Upper lobe of right lung (tissue), 1 donor: ENCODE measurements around the gene SEM1. TPM values are rescaled to one million over a fixed set of nuclear protein-coding genes. Genes with fewer than 3 reads are reported as not detected.

Source experiments
- ATAC-seq: fragments of 200-7000 bp; cut with Tn5 transposase; one replicate; pipeline ENCODE4 v1.9.1; 2020; ENCODE audit warnings: mild to moderate bottlenecking, moderate library complexity
- DNase-seq: peaks from one replicate; pipeline ENCODE4 v3.0.0-alpha.2; 2020
- H3K27ac ChIP-seq: fragments of 200-600 bp; one replicate; pipeline ENCODE4 v1.8.0; 2022
- H3K27me3 ChIP-seq: fragments of 200-600 bp; one replicate; pipeline ENCODE4 v1.8.0; 2022; ENCODE audit warnings: mild to moderate bottlenecking
- H3K36me3 ChIP-seq: fragments of 200-600 bp; one replicate; pipeline ENCODE4 v1.8.0; 2022
- H3K4me1 ChIP-seq: fragments of 200-600 bp; one replicate; pipeline ENCODE4 v1.8.0; 2022
- H3K4me3 ChIP-seq: fragments of 200-600 bp; one replicate; pipeline ENCODE4 v1.8.0; 2022; ENCODE audit warnings: mild to moderate bottlenecking
- H3K9me3 ChIP-seq: fragments of 200-600 bp; one replicate; pipeline ENCODE4 v1.8.0; 2022
- CTCF ChIP-seq: fragments of 200-600 bp; IDR thresholded peaks from one replicate; pipeline ENCODE4 v1.8.0; 2022; ENCODE audit warnings: antibody characterized with exemption
- intact Hi-C: fragments of 100-400 bp; cut with DNase I; formaldehyde crosslinking; loops from one replicate; pipeline ENCODE4 v1.11.0; 2022
- total RNA-seq: library from RNA; stranded (reverse); fragmentation: NEBNext Ultra II Directional; extraction: Animal tissue kit (Norgen Biotek cat#: 25700); gene quantifications from one replicate; pipeline ENCODE4 v1.2.1, GENCODE V29; 2021
- donor health status: DM: no; HTN: yes; CAD: no; lungs with severe emphysema.

The SEM1 gene
- total RNA-seq, 1 donor from 2014 or later = 29.5 TPM

- no peak overlapping the region for H3K27ac ChIP-seq
- DNase-seq (no peak), ATAC-seq (no peak)
- H3K36me3 ChIP-seq = no peaks in the 10 kb centered on the region
- peaks cover 12% of the 10 kb centered on the region for H3K4me1 ChIP-seq
- no peak overlapping the region for H3K4me3 ChIP-seq
- no peaks in the 10 kb centered on the region for H3K9me3 ChIP-seq
- no peak for TF ChIP-seq CTCF
- no peaks in the 10 kb centered on the region for H3K27me3 ChIP-seq
- intact Hi-C loops = no loop called here
Observed at GRCh38 chr7:96710544-96710943, 898 bp upstream of the SEM1 start.

GRCh38 chr7:96708872-96709271 is 774 bp downstream of the SEM1 start:
- Histone ChIP-seq H3K4me1 (peaks cover 12% of the 10 kb centered on the region), H3K27ac (peak overlapping the region; percentile 84), H3K27me3 (no peaks in the 10 kb centered on the region), H3K9me3 (no peaks in the 10 kb centered on the region), H3K4me3 (peak overlapping the region; percentile 65), H3K36me3 (peaks cover 5% of the 10 kb centered on the region)
- no peak for TF ChIP-seq CTCF
- intact Hi-C loops = no loop called here
- DNase-seq (no peak), ATAC-seq (no peak)

- TF ChIP-seq CTCF = no peak
- H3K27ac ChIP-seq = no peak overlapping the region
- no peaks in the 10 kb centered on the region for H3K27me3 ChIP-seq
- peaks cover 5% of the 10 kb centered on the region for H3K36me3 ChIP-seq
- DNase-seq = no peak
- H3K9me3 ChIP-seq = no peaks in the 10 kb centered on the region
- peak overlapping the region; percentile 65 for H3K4me3 ChIP-seq
- H3K4me1 ChIP-seq = peaks cover 12% of the 10 kb centered on the region
- no peak for ATAC-seq
- intact Hi-C loops = no loop called here
Observed at GRCh38 chr7:96707901-96708774, 1.5 kb downstream of the SEM1 start.

GRCh38 chr7:96701258-96701657 is 8.4 kb downstream of the SEM1 start:
- no peaks in the 10 kb centered on the region for H3K27me3 ChIP-seq
- DNase-seq (no peak), ATAC-seq (no peak)
- peaks cover under 1% of the 10 kb centered on the region for H3K4me1 ChIP-seq
- TF ChIP-seq CTCF = no peak
- intact Hi-C loops = no loop called here
- peaks cover 8% of the 10 kb centered on the region for H3K36me3 ChIP-seq
- no peak overlapping the region for H3K27ac ChIP-seq
- H3K4me3 ChIP-seq = no peak overlapping the region
- no peaks in the 10 kb centered on the region for H3K9me3 ChIP-seq

GRCh38 chr7:96700516-96700915 is 9.1 kb downstream of the SEM1 start:
- intact Hi-C loops = no loop called here
- DNase-seq (no peak), ATAC-seq (no peak)
- Histone ChIP-seq H3K36me3 (peaks cover 8% of the 10 kb centered on the region), H3K4me3 (no peak overlapping the region), H3K27me3 (no peaks in the 10 kb centered on the region), H3K27ac (no peak overlapping the region), H3K9me3 (no peaks in the 10 kb centered on the region), H3K4me1 (peaks cover 6% of the 10 kb centered on the region)
- no peak for TF ChIP-seq CTCF
